IPS DF 6.9 (cell line): ENCODE data around the gene GGTA1.
"Not testable (repeated sequence)": the region's sequence is repeated elsewhere in the genome, so short reads cannot be mapped to it uniquely, and the experiment has no call there.

ENCODE experiments used
- DNase-seq: peaks from one replicate; pipeline ENCODE4 v3.0.0-alpha.2; 2013; ENCODE audit warnings: low read depth, low spot score
- H3K27ac ChIP-seq: one replicate; pipeline ENCODE4 v1.5.1; 2013; ENCODE audit warnings: low read length, control low read depth
- H3K27me3 ChIP-seq: 2 replicates; pipeline ENCODE4 v1.6.1; 2013; ENCODE audit warnings: mild to moderate bottlenecking, low read length; ENCODE audit not compliant: control insufficient read depth, insufficient read depth
- H3K36me3 ChIP-seq: 2 replicates; pipeline ENCODE4 v1.6.1; 2013; ENCODE audit warnings: low read length; ENCODE audit not compliant: control insufficient read depth, insufficient read depth
- H3K4me1 ChIP-seq: 2 replicates; pipeline ENCODE4 v1.6.1; 2013; ENCODE audit warnings: low read length; ENCODE audit not compliant: control insufficient read depth, insufficient read depth
- H3K4me3 ChIP-seq: 2 replicates; pipeline ENCODE4 v1.5.1; 2013; ENCODE audit warnings: mild to moderate bottlenecking, low read length
- H3K9me3 ChIP-seq: 2 replicates; pipeline ENCODE4 v1.6.1; 2013; ENCODE audit warnings: low read length, inconsistent platforms; ENCODE audit not compliant: control insufficient read depth, insufficient read depth
- WGBS: extraction: QIAGEN DNeasy Blood & Tissue Kit; methylation state at CpG from one replicate; pipeline ENCODE4 v1.1.7; 2013; ENCODE audit warnings: mixed read lengths, missing lambda C conversion rate; ENCODE audit not compliant: insufficient read length, insufficient coverage; 5-methylcytosine and 5-hydroxymethylcytosine counted together

Gene GGTA1

GRCh38 chr9:121459513-121459912 lies 40.1 kb downstream of the GGTA1 start:
- DNase-seq = no peak
- Histone ChIP-seq H3K27me3 (no peaks in the 10 kb centered on the region), H3K9me3 (no peaks in the 10 kb centered on the region), H3K36me3 (no peaks in the 10 kb centered on the region), H3K4me1 (no peaks in the 10 kb centered on the region), H3K27ac (no peak overlapping the region), H3K4me3 (no peak overlapping the region)
- no CpG with 5 or more reads among the region's 1 CpG for WGBS

- DNase-seq, H3K27me3 ChIP-seq, H3K27ac ChIP-seq, H3K4me3 ChIP-seq, H3K4me1 ChIP-seq, H3K36me3 ChIP-seq, H3K9me3 ChIP-seq: not testable (repeated sequence)
- WGBS = no CpG with 5 or more reads among the region's 4 CpGs
Observed at GRCh38 chr9:121458449-121458848, 41.2 kb downstream of the GGTA1 start.

GRCh38 chr9:121455527-121456239 lies 44.0 kb downstream of the GGTA1 start:
- Histone ChIP-seq H3K4me3 (no peak overlapping the region), H3K9me3 (no peaks in the 10 kb centered on the region), H3K27me3 (no peaks in the 10 kb centered on the region), H3K27ac (no peak overlapping the region), H3K36me3 (no peaks in the 10 kb centered on the region), H3K4me1 (no peaks in the 10 kb centered on the region; the same call in 1 of the 2 replicates)
- no CpG with 5 or more reads among the region's 8 CpGs for WGBS
- no peak for DNase-seq

- WGBS = 100% methylated on average over 1 of the region's 3 CpGs
- H3K9me3 ChIP-seq = no peaks in the 10 kb centered on the region
- no peaks in the 10 kb centered on the region for H3K27me3 ChIP-seq
- H3K27ac ChIP-seq = no peak overlapping the region
- no peaks in the 10 kb centered on the region for H3K36me3 ChIP-seq
- H3K4me1 ChIP-seq = no peaks in the 10 kb centered on the region; the same call in 1 of the 2 replicates
- H3K4me3 ChIP-seq = no peak overlapping the region
- no peak for DNase-seq
Observed at GRCh38 chr9:121454972-121455371, 44.7 kb downstream of the GGTA1 start.

GRCh38 chr9:121453232-121453892 lies 46.3 kb downstream of the GGTA1 start:
- Histone ChIP-seq H3K4me3 (no peak overlapping the region), H3K27me3 (no peaks in the 10 kb centered on the region), H3K4me1 (no peaks in the 10 kb centered on the region; the same call in 1 of the 2 replicates), H3K9me3 (no peaks in the 10 kb centered on the region), H3K36me3 (no peaks in the 10 kb centered on the region), H3K27ac (no peak overlapping the region)
- no peak for DNase-seq
- no CpG with 5 or more reads among the region's 9 CpGs for WGBS

- Histone ChIP-seq H3K27me3 (no peaks in the 10 kb centered on the region), H3K4me3 (no peak overlapping the region), H3K36me3 (no peaks in the 10 kb centered on the region), H3K27ac (no peak overlapping the region), H3K4me1 (no peaks in the 10 kb centered on the region; the same call in 1 of the 2 replicates), H3K9me3 (no peaks in the 10 kb centered on the region)
- no peak for DNase-seq
- no CpG with 5 or more reads among the region's 6 CpGs for WGBS
Observed at GRCh38 chr9:121452085-121452484, 47.6 kb downstream of the GGTA1 start.

- H3K27me3 ChIP-seq = no peaks in the 10 kb centered on the region
- H3K9me3 ChIP-seq = no peaks in the 10 kb centered on the region
- H3K36me3 ChIP-seq = no peaks in the 10 kb centered on the region
- no peaks in the 10 kb centered on the region; the same call in 1 of the 2 replicates for H3K4me1 ChIP-seq
- no peak for DNase-seq
- no peak overlapping the region for H3K4me3 ChIP-seq
- H3K27ac ChIP-seq = no peak overlapping the region
- WGBS = no CpG with 5 or more reads among the region's 2 CpGs
Observed at GRCh38 chr9:121451586-121451985, 48.1 kb downstream of the GGTA1 start.

GRCh38 chr9:121450241-121450640 lies 49.4 kb downstream of the GGTA1 start:
- Histone ChIP-seq H3K36me3 (no peaks in the 10 kb centered on the region), H3K4me1 (no peaks in the 10 kb centered on the region; the same call in 1 of the 2 replicates), H3K27ac (no peak overlapping the region), H3K27me3 (no peaks in the 10 kb centered on the region), H3K4me3 (no peak overlapping the region), H3K9me3 (no peaks in the 10 kb centered on the region)
- no peak for DNase-seq
- WGBS = no CpG with 5 or more reads among the region's 3 CpGs

- Histone ChIP-seq H3K36me3 (no peaks in the 10 kb centered on the region), H3K27ac (no peak overlapping the region), H3K4me3 (no peak overlapping the region), H3K9me3 (no peaks in the 10 kb centered on the region), H3K4me1 (no peaks in the 10 kb centered on the region; the same call in 1 of the 2 replicates), H3K27me3 (no peaks in the 10 kb centered on the region)
- no peak for DNase-seq
- WGBS = no CpG with 5 or more reads among the region's 2 CpGs
Observed at GRCh38 chr9:121449786-121450185, 49.9 kb downstream of the GGTA1 start.

- WGBS = no CpG with 5 or more reads among the region's 6 CpGs
- H3K4me1 ChIP-seq = no peaks in the 10 kb centered on the region
- H3K9me3 ChIP-seq = no peaks in the 10 kb centered on the region
- no peak overlapping the region for H3K4me3 ChIP-seq
- DNase-seq = no peak
- H3K27ac ChIP-seq = no peak overlapping the region
- H3K36me3 ChIP-seq = no peaks in the 10 kb centered on the region
- no peaks in the 10 kb centered on the region for H3K27me3 ChIP-seq
Observed at GRCh38 chr9:121447321-121447834, 52.3 kb downstream of the GGTA1 start.
